ENCODE data around the gene KDM7A.
"Not testable (repeated sequence)": the region's sequence is repeated elsewhere in the genome, so short reads cannot be mapped to it uniquely, and the experiment has no call there.

KDM7A gene

GRCh38 chr7:140160308-140160707, 16.5 kb downstream of the KDM7A start:
- DNase-seq (ENCODE audit: low spot score): no peak

GRCh38 chr7:140159497-140159896, 17.3 kb downstream of the KDM7A start:
- DNase-seq (ENCODE audit: low spot score): no peak

GRCh38 chr7:140156460-140157080, 20.2 kb downstream of the KDM7A start:
- DNase-seq (ENCODE audit: low spot score): no peak

GRCh38 chr7:140155428-140155827, 21.4 kb downstream of the KDM7A start:
- no peak for DNase-seq (ENCODE audit: low spot score)

GRCh38 chr7:140153666-140154161, 23.1 kb downstream of the KDM7A start:
- DNase-seq (ENCODE audit: low spot score): no peak

- DNase-seq (ENCODE audit: low spot score): no peak
Observed at GRCh38 chr7:140146574-140146973, 30.2 kb downstream of the KDM7A start.

- DNase-seq (ENCODE audit: low spot score): no peak
Observed at GRCh38 chr7:140145709-140146108, 31.1 kb downstream of the KDM7A start.

GRCh38 chr7:140144821-140145220, 32.0 kb downstream of the KDM7A start:
- no peak for DNase-seq (ENCODE audit: low spot score)

GRCh38 chr7:140143997-140144396, 32.8 kb downstream of the KDM7A start:
- no peak for DNase-seq (ENCODE audit: low spot score)

- DNase-seq (ENCODE audit: low spot score): no peak
Observed at GRCh38 chr7:140142031-140142430, 34.8 kb downstream of the KDM7A start.

GRCh38 chr7:140141256-140141655, 35.5 kb downstream of the KDM7A start:
- no peak for DNase-seq (ENCODE audit: low spot score)

GRCh38 chr7:140137078-140137477, 39.7 kb downstream of the KDM7A start:
- no peak for DNase-seq (ENCODE audit: low spot score)

GRCh38 chr7:140136073-140136472, 40.7 kb downstream of the KDM7A start:
- no peak for DNase-seq (ENCODE audit: low spot score)

GRCh38 chr7:140134039-140134438, 42.7 kb downstream of the KDM7A start:
- DNase-seq (ENCODE audit: low spot score): no peak

- DNase-seq (ENCODE audit: low spot score): no peak
Observed at GRCh38 chr7:140127360-140128127, 49.2 kb downstream of the KDM7A start.

GRCh38 chr7:140126435-140127034, 50.2 kb downstream of the KDM7A start:
- DNase-seq (ENCODE audit: low spot score): no peak

- DNase-seq (ENCODE audit: low spot score): no peak
Observed at GRCh38 chr7:140122965-140123364, 53.8 kb downstream of the KDM7A start.

GRCh38 chr7:140121326-140121725, 55.5 kb downstream of the KDM7A start:
- no peak for DNase-seq (ENCODE audit: low spot score)

GRCh38 chr7:140114817-140115216, 62.0 kb downstream of the KDM7A start:
- DNase-seq (ENCODE audit: low spot score): not testable (repeated sequence)

GRCh38 chr7:140108777-140109176, 68.0 kb downstream of the KDM7A start:
- not testable (repeated sequence) for DNase-seq (ENCODE audit: low spot score)

- DNase-seq (ENCODE audit: low spot score): no peak
Observed at GRCh38 chr7:140096459-140096858, 80.3 kb downstream of the KDM7A start.

GRCh38 chr7:140093375-140093774, 83.4 kb downstream of the KDM7A start:
- no peak for DNase-seq (ENCODE audit: low spot score)

GRCh38 chr7:140085447-140085846, 91.3 kb downstream of the KDM7A start:
- no peak for DNase-seq (ENCODE audit: low spot score)

All from D341Med (cell line).